Erythroblast (primary cell): ENCODE measurements around the gene CRYGS.

Source experiments
- GATA1 ChIP-seq: IDR thresholded peaks from 2 replicates; pipeline ENCODE4 v1.6.1; 2011; ENCODE audit warnings: low read depth, mild to moderate bottlenecking, control low read depth, low read length, moderate library complexity
- POLR2A ChIP-seq: IDR thresholded peaks from 2 replicates; pipeline ENCODE4 v1.6.1; 2011; ENCODE audit warnings: mild to moderate bottlenecking, low read length

DNA sequence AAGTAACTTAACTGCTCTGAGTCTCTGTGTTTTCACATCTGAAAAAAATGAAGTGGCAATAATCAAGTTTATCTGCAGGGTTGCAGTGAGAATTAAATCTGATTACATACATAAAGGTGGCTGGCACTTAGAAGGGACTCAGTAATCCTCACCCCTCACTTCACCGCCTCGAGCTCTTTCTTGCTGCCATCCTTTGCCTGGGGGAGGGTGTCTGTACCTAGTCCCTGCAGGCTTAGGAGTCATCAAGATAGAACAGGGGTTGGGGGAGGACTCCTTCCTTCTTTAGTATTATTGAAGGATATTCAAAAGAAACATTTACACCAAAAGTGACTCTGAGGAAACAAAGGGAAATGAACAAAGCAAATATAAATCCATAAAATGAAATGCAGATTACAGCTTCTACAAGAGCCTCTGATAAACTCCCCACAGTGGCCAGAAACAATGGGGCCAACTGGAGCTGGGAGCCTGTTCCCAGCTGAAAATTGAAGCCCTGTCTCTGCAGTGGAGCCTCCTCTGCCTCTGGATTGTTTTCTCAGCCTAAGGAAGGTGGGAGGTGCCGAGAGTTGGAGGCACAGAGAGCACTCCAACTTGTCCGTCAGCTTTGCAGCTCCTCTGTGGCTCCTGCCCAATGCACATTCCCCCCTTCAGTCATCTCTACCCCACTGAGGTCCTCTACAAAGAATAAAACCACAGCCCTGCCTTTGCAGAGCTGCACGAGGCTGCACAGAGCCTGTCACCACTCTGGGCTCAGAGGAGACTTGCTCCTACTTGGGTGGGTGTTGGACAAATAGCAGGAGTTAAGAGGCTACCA, 41.8 kb downstream of the CRYGS start:
- TF ChIP-seq POLR2A, result no peak
- TF ChIP-seq GATA1, result no peak
